SK-N-SH (cell line): ENCODE data around the gene LPP.

Source experiments
- EP300 ChIP-seq, 2 experiments: IDR thresholded peaks; 2 replicates each; pipeline versions ENCODE4 v1.4.0 to v1.6.1; 2012; ENCODE audit warnings: borderline replicate concordance in 1 of 2, low read depth in 1 of 2, low read length in 1 of 2
- FOSL2 ChIP-seq: IDR thresholded peaks from 2 replicates; pipeline ENCODE4 v1.4.0; 2012; ENCODE audit warnings: low read depth, mild to moderate bottlenecking, moderate library complexity, borderline replicate concordance
- GABPA ChIP-seq: IDR thresholded peaks from 2 replicates; pipeline ENCODE4 v1.4.0; 2012; ENCODE audit warnings: low read depth, mild to moderate bottlenecking
- JUND ChIP-seq: IDR thresholded peaks from 2 replicates; pipeline ENCODE4 v1.4.0; 2012
- MXI1 ChIP-seq: IDR thresholded peaks from 2 replicates; pipeline ENCODE4 v1.6.1; 2012; ENCODE audit warnings: mild to moderate bottlenecking, low read depth, low read length, improper control_type of control experiment
- PBX3 ChIP-seq: IDR thresholded peaks from 2 replicates; pipeline ENCODE4; 2012
- POLR2AphosphoS5 ChIP-seq: IDR thresholded peaks from 2 replicates; pipeline ENCODE4 v1.6.1; 2012; ENCODE audit warnings: low read depth, low read length
- REST ChIP-seq: IDR thresholded peaks from 2 replicates; pipeline ENCODE4 v1.6.1; 2012; ENCODE audit warnings: mild to moderate bottlenecking, low read depth, low read length, moderate library complexity
- RXRA ChIP-seq: IDR thresholded peaks from 2 replicates; pipeline ENCODE4 v1.4.0; 2012; ENCODE audit warnings: low read depth, mild to moderate bottlenecking, borderline replicate concordance
- TAF1 ChIP-seq: IDR thresholded peaks from 2 replicates; pipeline ENCODE4 v1.6.1; 2012; ENCODE audit warnings: low read depth, mild to moderate bottlenecking, low read length, moderate library complexity, borderline replicate concordance
- TEAD4 ChIP-seq: IDR thresholded peaks from 2 replicates; pipeline ENCODE4 v1.4.0; 2012; ENCODE audit warnings: mild to moderate bottlenecking, borderline replicate concordance; ENCODE audit not compliant: insufficient read depth
- YY1 ChIP-seq: IDR thresholded peaks from 2 replicates; pipeline ENCODE4 v1.4.0; 2012; ENCODE audit warnings: low read depth, mild to moderate bottlenecking
- ZBTB33 ChIP-seq: IDR thresholded peaks from 2 replicates; pipeline ENCODE4 v1.4.0; 2012; ENCODE audit warnings: low read depth, borderline replicate concordance
- TF ChIP-seq, protein P1 (sequence below): fragments of 200-600 bp; sonication (generic); IDR thresholded peaks from 2 replicates; pipeline ENCODE4 v1.6.1; 2017; ENCODE audit warnings: antibody characterized with exemption, mild to moderate bottlenecking, moderate library complexity

DNA sequence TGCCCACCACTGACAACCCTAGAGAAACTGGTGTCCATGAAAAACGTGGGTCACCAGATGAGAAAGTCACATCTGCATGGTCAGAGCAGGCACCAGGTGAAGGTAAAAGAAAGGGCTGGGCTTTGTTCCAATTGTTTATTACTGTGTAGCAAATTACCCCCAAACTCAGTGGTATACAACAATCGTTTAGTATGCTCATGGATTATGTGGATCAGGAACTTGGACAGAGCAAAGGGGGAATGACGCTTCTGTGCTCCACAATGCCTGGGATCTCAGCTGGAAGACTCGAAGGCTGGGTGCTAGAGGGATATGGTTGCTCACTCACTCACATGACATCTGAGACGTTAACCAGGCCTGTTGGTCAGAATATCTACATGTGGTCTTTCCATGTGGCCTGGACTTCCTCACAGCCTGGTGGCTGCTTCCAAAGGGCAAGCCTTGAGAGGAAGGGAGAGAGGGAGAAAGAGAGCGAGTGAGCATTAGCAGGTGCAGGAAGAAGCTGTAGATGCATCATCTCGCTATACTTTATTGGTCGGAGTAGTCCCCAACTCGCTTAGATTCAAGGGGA is 44.9 kb downstream of the LPP start:
- TF ChIP-seq, protein P1, sequence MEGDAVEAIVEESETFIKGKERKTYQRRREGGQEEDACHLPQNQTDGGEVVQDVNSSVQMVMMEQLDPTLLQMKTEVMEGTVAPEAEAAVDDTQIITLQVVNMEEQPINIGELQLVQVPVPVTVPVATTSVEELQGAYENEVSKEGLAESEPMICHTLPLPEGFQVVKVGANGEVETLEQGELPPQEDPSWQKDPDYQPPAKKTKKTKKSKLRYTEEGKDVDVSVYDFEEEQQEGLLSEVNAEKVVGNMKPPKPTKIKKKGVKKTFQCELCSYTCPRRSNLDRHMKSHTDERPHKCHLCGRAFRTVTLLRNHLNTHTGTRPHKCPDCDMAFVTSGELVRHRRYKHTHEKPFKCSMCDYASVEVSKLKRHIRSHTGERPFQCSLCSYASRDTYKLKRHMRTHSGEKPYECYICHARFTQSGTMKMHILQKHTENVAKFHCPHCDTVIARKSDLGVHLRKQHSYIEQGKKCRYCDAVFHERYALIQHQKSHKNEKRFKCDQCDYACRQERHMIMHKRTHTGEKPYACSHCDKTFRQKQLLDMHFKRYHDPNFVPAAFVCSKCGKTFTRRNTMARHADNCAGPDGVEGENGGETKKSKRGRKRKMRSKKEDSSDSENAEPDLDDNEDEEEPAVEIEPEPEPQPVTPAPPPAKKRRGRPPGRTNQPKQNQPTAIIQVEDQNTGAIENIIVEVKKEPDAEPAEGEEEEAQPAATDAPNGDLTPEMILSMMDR = no peak
- TF ChIP-seq TAF1 = no peak
- no peak for TF ChIP-seq REST
- TF ChIP-seq ZBTB33 = no peak
- TF ChIP-seq YY1 = no peak
- TF ChIP-seq GABPA = no peak
- no peak for TF ChIP-seq EP300 (IDR thresholded peaks at IDR 0.05; ENCODE audit: borderline replicate concordance in 1 of 2, low read depth in 1 of 2, low read length in 1 of 2)
- no peak for TF ChIP-seq RXRA
- TF ChIP-seq JUND = no peak
- peak; percentile 60 for TF ChIP-seq PBX3
- no peak for TF ChIP-seq MXI1
- no peak for TF ChIP-seq POLR2AphosphoS5
- TF ChIP-seq FOSL2 = no peak
- no peak for TF ChIP-seq TEAD4
